ENCODE measurements around the gene EPHB1.

DNA sequence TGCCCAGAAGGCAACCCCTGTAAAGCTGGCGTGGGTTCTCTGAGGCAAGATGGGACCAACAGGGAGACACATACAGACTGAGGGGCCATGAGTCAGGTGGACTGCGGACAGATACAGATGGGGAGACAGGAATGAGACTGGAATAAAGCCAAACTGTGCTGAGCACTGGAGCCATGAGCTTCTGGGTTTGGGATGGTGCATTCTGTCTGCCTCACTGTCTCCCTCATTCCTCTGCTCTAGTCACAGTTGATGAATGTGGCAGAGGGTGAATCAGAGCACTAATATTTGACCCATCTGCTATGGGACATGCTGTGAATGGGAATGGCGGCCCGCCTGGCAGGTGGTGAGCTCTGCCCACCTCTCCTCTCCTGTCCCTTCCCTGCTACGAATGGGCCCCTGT, 262.9 kb downstream of the EPHB1 start:
- TF ChIP-seq, protein P1, sequence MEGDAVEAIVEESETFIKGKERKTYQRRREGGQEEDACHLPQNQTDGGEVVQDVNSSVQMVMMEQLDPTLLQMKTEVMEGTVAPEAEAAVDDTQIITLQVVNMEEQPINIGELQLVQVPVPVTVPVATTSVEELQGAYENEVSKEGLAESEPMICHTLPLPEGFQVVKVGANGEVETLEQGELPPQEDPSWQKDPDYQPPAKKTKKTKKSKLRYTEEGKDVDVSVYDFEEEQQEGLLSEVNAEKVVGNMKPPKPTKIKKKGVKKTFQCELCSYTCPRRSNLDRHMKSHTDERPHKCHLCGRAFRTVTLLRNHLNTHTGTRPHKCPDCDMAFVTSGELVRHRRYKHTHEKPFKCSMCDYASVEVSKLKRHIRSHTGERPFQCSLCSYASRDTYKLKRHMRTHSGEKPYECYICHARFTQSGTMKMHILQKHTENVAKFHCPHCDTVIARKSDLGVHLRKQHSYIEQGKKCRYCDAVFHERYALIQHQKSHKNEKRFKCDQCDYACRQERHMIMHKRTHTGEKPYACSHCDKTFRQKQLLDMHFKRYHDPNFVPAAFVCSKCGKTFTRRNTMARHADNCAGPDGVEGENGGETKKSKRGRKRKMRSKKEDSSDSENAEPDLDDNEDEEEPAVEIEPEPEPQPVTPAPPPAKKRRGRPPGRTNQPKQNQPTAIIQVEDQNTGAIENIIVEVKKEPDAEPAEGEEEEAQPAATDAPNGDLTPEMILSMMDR (IDR thresholded peaks at IDR 0.05): no peak
- no peak for TF ChIP-seq POLR2A (IDR thresholded peaks at IDR 0.05)
- TF ChIP-seq EP300 (IDR thresholded peaks at IDR 0.05; ENCODE audit: low read depth): no peak
- no peak for TF ChIP-seq POLR2AphosphoS5 (IDR thresholded peaks at IDR 0.05)

Data from transverse colon (tissue), 4 donors.